ENCODE measurements around the gene DROSHA. TPM values are rescaled to one million over a fixed set of nuclear protein-coding genes. Genes with fewer than 3 reads are reported as not detected.

DROSHA gene
- total and polyA plus RNA-seq, 2 of the 8 experiments (the other 6 are each of a cell fraction or from before 2014, with no cell fraction given) = 65.9 to 122 TPM

GRCh38 chr5:31481531-31482165 is 50.2 kb downstream of the DROSHA start:
- no peak overlapping the region for H3K14ac ChIP-seq (ENCODE audit: insufficient read length)
- no peak overlapping the region for H3K18ac ChIP-seq (ENCODE audit: extremely low read depth, low read length)
- H2BK5ac ChIP-seq (ENCODE audit: low read depth, low read length) = no peak overlapping the region
- H2BK120ac ChIP-seq (replicated peaks; ENCODE audit: low read depth, low read length) = no peak overlapping the region
- no peak overlapping the region for H3K27ac ChIP-seq (ENCODE audit: low read depth, low read length)
- FAIRE-seq (no peak), DNase-seq (ENCODE audit: low read depth in 1 of 2, low spot score in 2 of 2) (no peak)
- no peak overlapping the region for H2AK5ac ChIP-seq (ENCODE audit: low read depth, low read length)
- POLR2A ChIA-PET (ENCODE audit: partially characterized antibody) = no interaction called here
- peaks cover 4 to 34% (median 9%) of the 10 kb centered on the region in 4 experiments for H3K36me3 ChIP-seq (ENCODE audit: control insufficient read depth in 2 of 4, insufficient read depth in 4 of 4, low read length in 3 of 4)
- 85% methylated on average over 3 of the region's 3 CpGs; no CpG with 5 or more reads in 1 of the 2 experiments for WGBS, 2 experiments (ENCODE audit: extremely low coverage in 1 of 2, insufficient coverage in 1 of 2, insufficient read length in 1 of 2, insufficient replicate concordance in 2 of 2, low coverage in 1 of 2, low lambda C conversion rate in 2 of 2, missing lambda C conversion rate in 1 of 2)
- no peak overlapping the region for H4K5ac ChIP-seq (ENCODE audit: insufficient read length, low read depth, low read length)
- H3K9me3 ChIP-seq (ENCODE audit: insufficient read depth in 2 of 2, low read depth in 1 of 2, low read length in 1 of 2) = no peaks in the 10 kb centered on the region
- H3K79me2 ChIP-seq (ENCODE audit: control insufficient read depth in 1 of 2, insufficient read depth in 2 of 2, low read length in 2 of 2) = no peaks in the 10 kb centered on the region
- H3K56ac ChIP-seq (replicated peaks; ENCODE audit: insufficient read length, low read depth, low read length) = no peak overlapping the region
- no peak overlapping the region for H4K91ac ChIP-seq (replicated peaks; ENCODE audit: insufficient read length, low read length)
- no peaks in the 10 kb centered on the region; the same call in 1 of the 2 replicates for H3K79me1 ChIP-seq (ENCODE audit: low read depth, low read length)
- CTCF ChIA-PET (ENCODE audit: partially characterized antibody) = interaction anchor here (0.6 kb wide), 2 partner anchors 12 to 331 kb away, joined by 3 read pairs; no protein-coding TSS in a partner anchor
- H2BK20ac ChIP-seq (ENCODE audit: low read length) = no peak overlapping the region
- no peak overlapping the region for H2AFZ ChIP-seq (ENCODE audit: low read length)
- peaks cover 0 to 4% of the 10 kb centered on the region in 2 experiments for H4K20me1 ChIP-seq (replicated peaks in 1 of 2; ENCODE audit: control insufficient read depth in 1 of 2, insufficient read depth in 2 of 2, low read length in 2 of 2)
- H3K4ac ChIP-seq (replicated peaks; ENCODE audit: insufficient read length, low read depth, low read length) = no peak overlapping the region
- H2BK15ac ChIP-seq (ENCODE audit: low read length) = no peak overlapping the region
- H4K8ac ChIP-seq (ENCODE audit: extremely low read depth, insufficient read depth, low read length) = no peak overlapping the region
- no peak overlapping the region for H3K4me2 ChIP-seq (ENCODE audit: insufficient read depth in 1 of 2, low read depth in 2 of 2, low read length in 2 of 2)
- H3K23me2 ChIP-seq (ENCODE audit: low read depth, low read length) = no peaks in the 10 kb centered on the region
- H2BK12ac ChIP-seq (ENCODE audit: low read depth, low read length) = no peak overlapping the region
- no peaks in the 10 kb centered on the region for H3K27me3 ChIP-seq (replicated peaks in 1 of 4; ENCODE audit: control insufficient read depth in 3 of 4, extremely low read depth in 1 of 4, insufficient read depth in 3 of 4, low read length in 3 of 4)
- no peak overlapping the region for H3K9ac ChIP-seq (replicated peaks in 1 of 4; ENCODE audit: extremely low read depth in 1 of 4, low read depth in 3 of 4, low read length in 3 of 4)
- no peaks in the 10 kb centered on the region for H3K4me1 ChIP-seq (replicated peaks in 1 of 4; ENCODE audit: control insufficient read depth in 3 of 4, insufficient read depth in 4 of 4, low read length in 3 of 4)
- H3K4me3 ChIP-seq (ENCODE audit: extremely low read depth in 1 of 4, insufficient read depth in 2 of 4, low read depth in 3 of 4, low read length in 4 of 4) = no peak overlapping the region
- no peak overlapping the region for H3K23ac ChIP-seq (ENCODE audit: insufficient read length)
- no peak for TF ChIP-seq TCF12 (IDR thresholded peaks at IDR 0.05; ENCODE audit: low read depth, low read length)
- TF ChIP-seq CBX8 (IDR thresholded peaks at IDR 0.05; ENCODE audit: borderline replicate concordance, low read depth, low read length) = no peak
- no peak for TF ChIP-seq JUND (IDR thresholded peaks at IDR 0.05; ENCODE audit: low read length)
- TF ChIP-seq RNF2 (IDR thresholded peaks at IDR 0.05; ENCODE audit: borderline replicate concordance, low read depth, low read length, missing control alignments, poor library complexity, severe bottlenecking) = no peak
- TF ChIP-seq NRF1 (IDR thresholded peaks at IDR 0.05; ENCODE audit: low read depth, low read length) = no peak
- no peak for TF ChIP-seq GTF2F1 (IDR thresholded peaks at IDR 0.05; ENCODE audit: borderline replicate concordance, low read depth, low read length)
- no peak for TF ChIP-seq SUZ12 (IDR thresholded peaks at IDR 0.05; ENCODE audit: low read length)
- no peak for TF ChIP-seq TBP (IDR thresholded peaks at IDR 0.05; ENCODE audit: low read depth, low read length)
- TF ChIP-seq CBX5 (IDR thresholded peaks at IDR 0.05; ENCODE audit: low read depth, low read length) = no peak
- no peak for TF ChIP-seq CHD2 (IDR thresholded peaks at IDR 0.05; ENCODE audit: low read length)
- TF ChIP-seq YY1 (IDR thresholded peaks at IDR 0.05; ENCODE audit: low read depth, low read length) = no peak
- no peak for TF ChIP-seq SIN3A (conservative IDR thresholded peaks at IDR 0.05 in 1 of 2, IDR thresholded peaks at IDR 0.05 in 1 of 2; ENCODE audit: low read depth in 1 of 2, low read length in 2 of 2)
- no peak for TF ChIP-seq SP2 (IDR thresholded peaks at IDR 0.05; ENCODE audit: low read length)
- no peak for TF ChIP-seq NANOG (IDR thresholded peaks at IDR 0.05; ENCODE audit: insufficient read depth, low read depth, low read length, poor library complexity, severe bottlenecking)

All from H1 (cell line).